Measurements from ENCODE around the gene NCCRP1.
"Not testable (repeated sequence)": the region's sequence is repeated elsewhere in the genome, so short reads cannot be mapped to it uniquely, and the experiment has no call there.

GRCh38 chr19:39244410-39245100 lies 47.8 kb downstream of the NCCRP1 start, which contains the start of gene IFNL3:
- TF ChIP-seq, protein P1, sequence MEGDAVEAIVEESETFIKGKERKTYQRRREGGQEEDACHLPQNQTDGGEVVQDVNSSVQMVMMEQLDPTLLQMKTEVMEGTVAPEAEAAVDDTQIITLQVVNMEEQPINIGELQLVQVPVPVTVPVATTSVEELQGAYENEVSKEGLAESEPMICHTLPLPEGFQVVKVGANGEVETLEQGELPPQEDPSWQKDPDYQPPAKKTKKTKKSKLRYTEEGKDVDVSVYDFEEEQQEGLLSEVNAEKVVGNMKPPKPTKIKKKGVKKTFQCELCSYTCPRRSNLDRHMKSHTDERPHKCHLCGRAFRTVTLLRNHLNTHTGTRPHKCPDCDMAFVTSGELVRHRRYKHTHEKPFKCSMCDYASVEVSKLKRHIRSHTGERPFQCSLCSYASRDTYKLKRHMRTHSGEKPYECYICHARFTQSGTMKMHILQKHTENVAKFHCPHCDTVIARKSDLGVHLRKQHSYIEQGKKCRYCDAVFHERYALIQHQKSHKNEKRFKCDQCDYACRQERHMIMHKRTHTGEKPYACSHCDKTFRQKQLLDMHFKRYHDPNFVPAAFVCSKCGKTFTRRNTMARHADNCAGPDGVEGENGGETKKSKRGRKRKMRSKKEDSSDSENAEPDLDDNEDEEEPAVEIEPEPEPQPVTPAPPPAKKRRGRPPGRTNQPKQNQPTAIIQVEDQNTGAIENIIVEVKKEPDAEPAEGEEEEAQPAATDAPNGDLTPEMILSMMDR (IDR thresholded peaks at IDR 0.05) = not testable (repeated sequence)
- not testable (repeated sequence) for TF ChIP-seq POLR2A (IDR thresholded peaks at IDR 0.05)

All from thyroid gland (tissue), 4 donors.